HG03521 (cell line): Measurements from ENCODE around the gene CAPRIN2.

Source experiments
- ATAC-seq: cut with Tn5 transposase; IDR thresholded peaks from one replicate; pipeline ENCODE4 v1.9.1; 2021; ENCODE audit warnings: mild to moderate bottlenecking, moderate library complexity; ENCODE audit not compliant: unreplicated experiment

The CAPRIN2 gene

DNA sequence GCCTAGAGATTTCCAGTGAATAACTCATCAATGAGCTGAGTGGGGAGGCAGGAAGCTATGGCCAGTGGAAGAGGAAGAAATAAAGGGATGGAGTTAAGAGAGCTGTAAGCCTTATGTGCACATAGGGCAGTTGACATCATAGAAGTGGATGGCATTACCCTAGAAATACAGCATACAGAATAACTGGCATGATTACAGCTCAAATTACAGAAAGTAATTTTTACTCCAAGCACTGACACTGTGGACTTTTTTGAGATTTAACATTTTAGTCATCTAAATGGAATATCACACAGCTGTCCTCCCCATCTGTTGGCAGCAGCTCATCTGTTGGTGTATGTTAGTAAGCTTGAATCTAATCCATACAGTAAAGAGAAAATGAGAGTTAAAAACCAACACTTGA, 53.7 kb downstream of the CAPRIN2 start:
- ATAC-seq = no peak

DNA sequence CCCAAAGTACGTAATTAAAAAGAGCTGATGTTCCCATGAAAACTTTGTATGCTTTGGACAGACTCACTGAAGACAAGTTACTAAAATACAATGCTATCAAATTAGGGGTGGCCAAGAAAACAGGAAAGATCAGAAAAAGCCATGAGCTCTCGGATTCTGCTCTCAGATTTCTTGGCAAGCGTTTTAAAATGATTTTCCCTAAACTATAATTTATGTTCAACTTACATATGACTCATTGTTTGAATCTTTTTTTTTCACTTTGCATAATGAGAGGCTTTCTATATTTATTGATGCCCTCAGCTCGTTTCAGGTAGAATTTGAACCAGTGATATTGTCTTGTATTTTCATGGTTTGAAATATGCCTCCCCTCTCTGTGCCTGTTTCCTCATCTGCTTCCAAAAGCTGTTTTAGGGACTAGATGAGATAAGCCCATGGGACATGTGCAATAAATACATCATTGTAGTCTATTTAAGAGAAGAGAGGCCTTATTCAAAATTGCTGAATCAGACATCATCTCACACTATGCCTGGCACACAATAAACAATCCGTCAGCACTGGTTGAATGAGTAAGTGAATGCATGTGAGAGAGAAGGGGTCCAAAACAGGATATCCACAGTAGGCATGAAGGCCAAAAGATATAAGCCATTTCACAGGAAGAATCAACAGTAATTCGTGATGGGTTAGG, 54.4 kb downstream of the CAPRIN2 start:
- no peak for ATAC-seq

DNA sequence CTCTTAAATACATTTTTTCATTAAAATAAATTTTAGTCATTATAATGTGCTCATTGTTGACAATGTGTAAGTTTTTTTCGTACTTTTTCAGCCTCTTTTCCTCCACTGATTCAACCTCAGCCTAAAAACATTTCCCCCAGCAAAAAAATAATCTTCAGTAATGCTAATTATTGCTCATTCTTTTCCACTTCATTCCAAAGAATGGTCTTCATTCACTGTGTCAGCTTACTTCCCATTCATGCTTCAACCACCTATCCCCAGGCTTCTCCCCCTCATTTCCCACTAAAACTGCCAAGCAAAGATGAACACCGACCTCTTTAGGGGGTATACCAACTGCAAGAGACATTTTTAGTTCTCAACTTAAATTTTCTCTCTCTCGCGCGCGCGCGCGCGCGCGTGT, 56.4 kb downstream of the CAPRIN2 start:
- no peak for ATAC-seq

DNA sequence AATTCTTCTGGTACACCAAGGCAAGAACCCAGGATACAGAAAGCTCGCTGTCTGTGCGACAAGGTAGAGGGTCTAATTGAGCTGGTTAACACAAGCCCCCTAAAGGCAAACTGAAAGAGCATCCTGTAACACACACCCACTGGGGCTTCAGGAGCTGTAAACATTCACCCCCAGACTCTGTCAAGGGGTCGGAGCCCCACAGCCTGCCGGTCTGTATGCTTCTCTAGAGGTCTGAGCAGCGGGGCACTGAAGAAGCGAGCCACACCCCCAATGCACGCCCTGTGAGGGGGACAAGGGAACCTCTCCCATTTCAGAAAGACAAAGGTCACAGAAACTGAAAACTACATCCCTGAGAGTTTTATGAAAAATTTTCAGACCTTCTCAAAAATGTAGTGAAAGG, 57.8 kb downstream of the CAPRIN2 start:
- ATAC-seq = no peak

DNA sequence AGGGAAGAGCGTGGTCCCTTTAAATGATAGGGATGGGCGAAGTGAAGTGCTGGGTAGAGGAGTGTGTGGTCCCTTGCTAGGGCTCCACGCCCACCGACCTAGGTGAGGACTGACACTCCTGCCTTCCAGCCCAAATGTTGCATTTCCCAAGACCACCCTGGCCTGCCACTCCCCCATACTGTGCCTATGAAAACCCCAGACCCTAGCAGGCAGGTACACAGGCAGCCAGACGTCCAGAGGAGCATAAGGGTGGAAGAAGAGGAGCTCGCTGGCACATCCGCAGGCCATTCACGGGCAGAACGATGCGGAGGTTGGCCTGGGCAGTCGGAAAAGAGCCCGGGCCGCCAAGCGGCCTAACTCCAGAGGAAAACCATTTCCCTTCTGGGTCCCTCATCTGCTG, 58.3 kb downstream of the CAPRIN2 start:
- ATAC-seq = no peak

DNA sequence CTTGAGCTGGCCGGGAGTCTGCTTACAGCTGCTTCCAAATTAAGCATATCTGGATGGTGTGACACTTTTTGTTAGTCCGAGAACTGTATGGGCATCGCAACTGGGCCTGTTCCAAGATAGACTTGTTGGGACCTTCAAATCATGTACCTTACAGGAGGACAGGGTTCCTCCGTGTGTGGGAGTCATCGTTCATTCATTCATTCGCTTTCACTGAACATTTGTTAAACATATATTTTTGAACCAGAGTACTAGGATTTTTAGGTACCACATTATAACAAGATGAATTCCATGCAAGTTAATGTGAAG, 58.7 kb downstream of the CAPRIN2 start:
- ATAC-seq = peak; percentile 23

DNA sequence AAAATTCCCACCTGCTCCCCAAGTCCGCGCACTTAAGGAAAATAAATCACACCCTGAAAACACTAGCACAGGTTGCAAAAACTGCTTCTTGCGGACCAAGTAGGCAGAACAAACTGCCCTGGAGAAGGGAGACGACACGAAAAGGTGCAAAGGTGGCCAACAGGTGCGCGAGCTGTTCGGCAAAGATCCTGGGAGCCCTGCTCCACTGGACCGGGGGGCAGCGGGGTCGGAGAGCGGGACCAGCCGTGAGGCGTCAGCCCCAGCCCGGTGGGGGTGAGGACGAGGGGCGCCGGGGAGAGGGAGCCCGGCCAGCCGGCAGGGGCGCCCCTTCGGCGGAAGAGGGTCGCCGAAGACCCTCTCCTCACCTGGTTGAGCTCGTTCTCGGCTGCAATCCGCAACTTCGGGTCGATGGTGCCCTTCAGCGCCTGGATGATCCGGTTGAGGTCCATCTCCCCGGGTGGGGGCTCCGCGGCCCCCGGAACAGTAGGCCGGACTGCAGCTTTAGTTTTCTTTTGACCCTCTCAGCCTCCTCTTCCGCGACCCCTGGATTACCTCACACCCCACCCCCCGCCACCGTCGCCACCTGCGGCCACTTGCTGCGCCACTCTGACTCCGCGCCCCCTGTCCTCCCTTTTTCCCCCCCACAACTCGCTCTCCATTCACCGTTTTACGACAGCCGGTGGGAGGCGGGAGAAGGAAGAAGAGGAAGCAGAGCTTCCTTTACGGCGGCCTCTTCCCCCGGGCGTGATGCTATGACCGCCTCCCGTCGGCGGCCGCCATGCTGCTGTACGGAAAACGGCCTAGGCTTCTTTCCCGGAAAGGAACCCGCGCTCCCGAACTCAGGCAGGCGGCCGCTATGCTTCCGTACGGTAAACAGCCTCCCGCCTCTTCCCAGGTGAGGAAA, 59.3 kb downstream of the CAPRIN2 start, which contains the start of gene IPO8:
Gene IPO8, minus strand, starts transcription at position 671 of the 904 bp plus-strand sequence. Its CDS starts 222 bp downstream, at position 449.
- peak; percentile 79 for ATAC-seq

DNA sequence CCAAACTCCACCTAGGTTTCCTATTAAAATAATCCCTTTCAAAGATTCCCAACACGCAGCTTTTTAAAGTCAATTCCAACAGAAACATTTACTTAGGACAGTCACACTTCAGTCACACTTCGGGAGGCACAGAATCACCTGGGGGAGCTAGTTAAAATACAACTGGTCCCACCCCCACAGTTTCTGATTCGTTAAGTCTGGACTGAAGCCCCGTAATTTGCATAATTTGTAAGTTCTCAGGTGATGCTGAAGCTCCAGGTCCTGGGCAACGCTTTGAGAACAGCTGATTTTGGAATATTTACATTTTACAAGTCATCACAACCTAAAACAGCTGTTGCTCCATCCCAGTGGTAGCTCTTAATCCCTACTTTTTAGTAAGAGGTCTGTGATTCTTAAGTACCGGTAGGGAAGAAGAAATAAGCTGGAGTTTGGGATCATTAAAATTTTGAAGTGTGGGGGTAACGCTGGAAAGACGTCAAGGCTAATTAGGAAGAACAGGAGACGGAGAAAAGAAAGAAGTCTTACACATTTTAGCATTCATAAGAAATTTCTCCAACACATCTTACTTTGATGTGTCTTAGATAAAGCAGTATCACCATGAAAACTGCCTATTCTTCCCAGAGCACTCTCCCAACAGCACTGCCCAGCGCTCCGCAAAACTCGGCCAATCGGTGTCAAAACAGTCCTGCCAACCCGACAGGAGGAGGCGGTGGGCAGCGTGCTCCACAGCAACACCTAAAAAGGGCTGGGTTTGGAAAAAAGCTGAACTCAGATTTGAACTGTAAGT, 60.1 kb downstream of the CAPRIN2 start:
- ATAC-seq = no peak

DNA sequence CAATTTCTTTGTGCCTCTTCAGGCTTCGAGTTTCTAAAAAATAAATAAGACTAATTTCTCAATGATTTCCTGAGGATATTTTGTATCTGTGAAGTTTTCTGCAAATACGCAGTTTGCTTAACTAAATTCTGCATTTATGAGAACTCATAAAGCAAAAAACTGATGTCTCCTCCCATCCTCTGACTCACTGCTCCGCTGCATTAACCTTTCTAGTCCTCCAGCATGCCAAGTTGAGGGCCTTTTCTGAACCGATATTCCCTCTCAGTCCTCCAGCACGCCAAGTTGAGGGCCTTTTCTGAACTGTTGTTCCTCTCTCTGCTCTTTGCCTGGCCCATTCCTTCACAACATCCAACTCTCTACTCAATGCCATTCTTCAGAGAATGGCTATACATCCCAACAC, 62.3 kb downstream of the CAPRIN2 start:
- ATAC-seq = no peak

DNA sequence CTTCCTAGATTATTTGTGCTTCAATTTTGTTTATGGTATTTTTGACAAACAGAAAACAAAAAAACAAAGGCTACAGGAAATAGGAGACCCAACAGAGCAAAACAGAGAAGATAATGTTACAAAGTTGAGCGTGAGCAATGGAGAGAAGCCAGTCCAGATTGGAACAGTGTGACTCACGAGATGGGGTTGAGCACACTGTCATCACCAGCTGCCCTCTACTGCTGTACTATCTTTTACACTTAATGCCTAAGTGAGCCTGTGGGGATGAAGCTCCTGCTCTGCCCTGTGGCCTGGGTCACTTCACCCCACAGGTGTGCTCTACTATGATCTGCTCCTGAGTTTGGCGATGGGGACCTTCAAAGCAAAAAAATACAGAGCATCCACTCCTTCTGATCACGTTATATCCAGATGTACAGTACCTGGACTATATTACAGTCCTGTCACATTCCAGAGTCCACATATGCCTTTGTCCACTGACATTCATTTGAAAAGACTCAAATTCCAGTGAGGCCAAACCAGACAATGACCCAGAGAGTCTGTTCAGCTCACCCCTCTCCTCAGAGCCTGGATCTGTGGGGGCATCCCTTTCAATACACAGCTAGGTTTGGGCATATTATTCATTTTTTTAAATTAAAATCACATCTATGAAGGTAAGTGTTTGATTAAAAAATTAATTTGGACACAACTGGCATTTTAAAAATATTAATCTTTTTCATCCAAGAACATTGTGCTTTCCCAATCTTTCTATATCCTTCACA, 63.5 kb downstream of the CAPRIN2 start:
- no peak for ATAC-seq

DNA sequence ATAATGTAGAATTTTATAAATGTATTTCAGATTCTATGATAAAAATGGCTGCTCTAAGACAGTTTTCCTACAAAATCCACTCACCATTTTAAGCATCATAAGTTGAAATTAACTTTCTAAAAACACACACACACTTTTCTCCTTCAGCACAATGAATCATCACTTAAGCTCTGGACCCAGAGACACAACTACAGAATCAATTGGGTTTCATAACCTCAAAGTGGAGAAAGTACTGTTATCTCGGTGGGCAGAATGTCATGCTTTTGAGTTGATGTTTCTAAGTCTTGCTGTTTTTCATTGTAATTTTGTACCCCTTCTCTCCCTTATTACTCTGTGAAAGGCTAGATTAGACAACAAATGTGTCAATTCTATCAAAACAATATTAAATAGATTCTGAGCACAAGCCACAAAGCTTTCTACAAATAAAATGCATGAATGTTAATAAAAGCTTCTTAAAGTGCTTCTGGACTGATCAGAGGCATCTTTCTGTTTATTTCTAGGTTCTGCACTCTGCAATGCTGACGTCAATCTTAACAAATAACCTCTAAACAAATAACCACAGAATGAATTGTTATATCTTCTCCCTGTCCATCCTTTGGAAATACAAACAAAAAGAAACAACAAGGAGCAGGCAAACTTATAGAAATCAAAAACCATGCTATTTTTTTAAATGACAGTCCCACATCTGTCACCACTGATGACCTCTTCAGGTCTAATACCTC, 67.3 kb downstream of the CAPRIN2 start:
- ATAC-seq = no peak

DNA sequence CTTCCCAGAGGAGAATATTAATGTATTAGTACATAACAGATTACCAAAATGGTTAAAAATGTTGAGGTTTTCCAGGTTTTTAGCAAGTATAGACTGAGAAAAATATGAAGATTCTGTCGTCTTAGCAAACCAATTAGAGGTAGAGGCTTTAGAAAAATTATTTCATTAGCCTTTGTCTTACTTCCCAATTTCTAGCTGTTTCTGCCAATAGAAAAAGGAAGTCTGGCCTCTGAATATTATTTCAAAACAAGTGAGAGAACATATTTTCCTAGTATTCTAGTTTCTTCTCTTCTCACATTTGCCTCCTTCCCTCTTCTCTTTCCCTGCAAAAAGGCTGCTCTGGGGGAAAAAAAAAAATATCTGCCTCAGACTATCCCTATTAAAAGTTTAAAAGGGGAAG, 75.5 kb downstream of the CAPRIN2 start:
- no peak for ATAC-seq

DNA sequence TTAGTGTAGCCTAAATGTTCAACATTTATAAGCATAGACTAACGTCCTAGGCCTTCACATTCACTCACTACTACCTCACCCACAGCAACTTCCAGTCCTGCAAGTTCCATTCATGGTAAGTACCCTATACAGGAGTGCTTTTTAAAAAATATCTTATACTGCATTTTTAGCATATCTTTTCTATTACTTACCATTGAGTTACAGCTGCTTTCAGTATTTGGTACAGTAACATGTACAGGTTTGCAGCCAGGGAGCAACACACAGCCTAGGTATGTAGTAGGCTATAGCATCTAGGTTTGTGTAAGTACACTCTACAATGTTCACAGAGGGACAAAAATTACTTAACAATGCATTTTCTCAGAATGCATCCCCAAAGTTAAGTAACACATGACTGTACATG, 76.5 kb downstream of the CAPRIN2 start:
- ATAC-seq = no peak

DNA sequence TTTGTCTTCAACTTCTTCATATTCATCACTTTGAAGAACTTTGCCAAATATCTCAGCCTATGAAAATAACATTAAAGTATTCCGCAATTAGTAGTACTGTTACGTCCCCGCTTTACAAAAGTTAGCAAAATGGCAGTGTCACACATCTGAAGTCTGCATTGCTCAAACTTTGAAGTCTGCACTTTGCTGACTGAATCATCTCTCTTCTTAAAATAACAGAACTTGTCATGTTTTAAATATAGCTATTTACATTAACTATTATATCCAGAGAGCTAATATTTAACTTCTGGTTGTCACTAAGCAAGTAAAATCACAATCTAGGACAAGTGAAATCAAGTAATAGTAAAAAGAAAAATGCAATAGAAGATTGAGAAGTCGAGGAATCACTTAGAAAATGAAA, 93.5 kb downstream of the CAPRIN2 start:
- ATAC-seq = no peak
